HG03558 (cell line): Measurements from ENCODE around the gene RIN1.
"Not testable (repeated sequence)": the region's sequence is repeated elsewhere in the genome, so short reads cannot be mapped to it uniquely, and the experiment has no call there.

Source experiments
- ATAC-seq: cut with Tn5 transposase; IDR thresholded peaks from one replicate; pipeline ENCODE4 v1.9.1; 2021; ENCODE audit warnings: moderate number of reproducible peaks; ENCODE audit not compliant: unreplicated experiment; ENCODE audit errors: extremely low read depth

RIN1 gene

DNA sequence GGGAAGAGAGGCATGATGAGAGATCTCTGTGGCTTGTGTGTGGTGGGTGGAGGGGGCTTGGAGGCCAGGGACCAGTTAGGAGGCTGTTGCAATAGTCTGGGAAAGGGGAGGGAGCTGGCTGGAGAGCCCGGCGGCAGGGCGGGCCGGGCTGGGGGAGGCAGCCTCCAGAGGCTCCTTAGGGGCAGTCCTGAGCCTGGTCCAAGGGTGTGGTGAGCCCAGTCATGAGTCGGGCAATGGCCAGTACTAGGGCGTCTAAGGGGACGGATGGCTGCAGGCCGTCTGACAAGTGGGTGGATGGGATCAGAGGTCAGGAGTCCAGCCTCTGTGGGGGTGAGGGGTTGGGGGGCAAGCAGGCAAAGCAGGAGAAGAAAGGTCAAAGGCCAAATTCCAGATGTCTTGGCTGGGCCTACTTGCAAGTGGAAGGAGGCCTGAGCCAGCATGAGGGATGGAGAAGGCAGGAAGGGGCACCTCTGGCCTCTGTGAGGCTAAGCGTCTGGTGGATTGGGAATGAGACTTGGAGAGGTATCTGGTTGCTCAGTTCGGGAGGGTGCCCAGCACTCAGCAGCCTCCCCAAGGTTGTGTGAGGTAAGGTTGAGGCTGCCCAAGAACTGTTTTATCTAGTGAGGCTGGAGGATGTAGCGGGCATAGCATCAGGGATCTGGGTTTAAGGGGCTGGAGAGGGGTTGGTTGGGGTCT is 13.4 kb downstream of the RIN1 start:
- ATAC-seq: no peak

DNA sequence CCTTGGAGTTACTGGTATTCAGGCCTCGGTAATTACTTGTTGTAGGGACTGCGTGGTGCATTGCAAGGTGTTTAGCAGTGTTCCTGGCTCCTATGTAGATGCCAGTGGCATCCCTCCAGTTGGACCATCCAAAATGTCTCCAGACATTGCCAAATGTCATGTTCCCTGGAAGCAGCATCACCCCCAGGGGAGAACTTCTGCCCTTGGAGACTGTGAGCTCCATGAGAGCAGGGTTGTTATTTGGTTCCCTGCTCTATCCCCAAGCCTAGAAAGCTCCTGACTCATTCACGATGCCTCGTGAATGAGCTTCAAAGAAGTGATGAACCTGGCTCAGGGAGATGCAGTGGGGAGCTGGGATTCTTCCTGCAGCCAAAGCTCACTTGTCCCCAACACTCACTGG is 14.6 kb downstream of the RIN1 start:
- ATAC-seq: no peak

DNA sequence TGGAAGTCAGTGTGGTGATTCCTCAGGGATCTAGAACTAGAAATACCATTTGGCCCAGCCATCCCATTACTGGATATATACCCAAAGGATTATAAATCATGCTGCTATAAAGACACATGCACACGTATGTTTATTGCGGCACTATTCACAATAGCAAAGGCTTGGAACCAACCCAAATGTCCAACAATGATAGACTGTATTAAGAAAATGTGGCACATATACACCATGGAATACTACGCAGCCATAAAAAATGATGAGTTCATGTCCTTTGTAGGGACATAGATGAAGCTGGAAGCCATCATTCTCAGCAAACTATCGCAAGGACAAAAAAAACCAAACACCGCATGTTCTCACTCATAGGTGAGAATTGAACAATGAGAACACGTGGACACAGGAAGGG is 15.5 kb downstream of the RIN1 start:
- ATAC-seq: not testable (repeated sequence)

DNA sequence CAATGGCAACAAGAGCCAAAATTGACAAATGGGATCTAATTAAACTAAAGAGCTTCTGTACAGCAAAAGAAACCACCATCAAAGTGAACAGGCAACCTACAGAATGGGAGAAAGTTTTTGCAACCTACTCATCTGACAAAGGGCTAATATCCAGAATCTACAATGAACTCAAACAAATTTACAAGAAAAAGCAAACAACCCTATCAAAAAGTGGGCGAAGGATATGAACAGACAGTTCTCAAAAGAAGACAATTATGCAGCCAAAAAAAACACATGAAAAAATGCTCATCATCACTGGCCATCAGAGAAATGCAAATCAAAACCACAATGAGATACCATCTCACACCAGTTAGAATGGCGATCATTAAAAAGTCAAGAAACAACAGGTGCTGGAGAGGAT is 15.9 kb downstream of the RIN1 start:
- ATAC-seq: not testable (repeated sequence)

DNA sequence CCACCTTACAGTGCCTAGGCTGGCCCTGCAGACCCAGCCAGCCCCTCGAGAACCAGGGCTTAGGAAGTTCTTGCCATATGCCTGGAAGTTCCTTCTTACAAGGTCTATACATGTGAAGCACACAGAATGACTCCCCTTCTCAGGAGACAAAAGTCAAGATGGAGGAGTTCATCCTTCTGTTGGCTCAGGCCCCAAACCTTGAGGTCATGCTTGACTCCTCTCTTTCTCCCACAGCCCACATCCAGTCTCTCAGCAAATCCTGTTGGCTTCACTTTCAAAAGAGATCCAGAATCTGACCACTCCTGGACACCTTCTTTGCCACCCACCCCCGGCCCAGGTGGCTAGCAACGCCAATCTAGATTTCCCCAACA is 17.6 kb downstream of the RIN1 start:
- no peak for ATAC-seq

DNA sequence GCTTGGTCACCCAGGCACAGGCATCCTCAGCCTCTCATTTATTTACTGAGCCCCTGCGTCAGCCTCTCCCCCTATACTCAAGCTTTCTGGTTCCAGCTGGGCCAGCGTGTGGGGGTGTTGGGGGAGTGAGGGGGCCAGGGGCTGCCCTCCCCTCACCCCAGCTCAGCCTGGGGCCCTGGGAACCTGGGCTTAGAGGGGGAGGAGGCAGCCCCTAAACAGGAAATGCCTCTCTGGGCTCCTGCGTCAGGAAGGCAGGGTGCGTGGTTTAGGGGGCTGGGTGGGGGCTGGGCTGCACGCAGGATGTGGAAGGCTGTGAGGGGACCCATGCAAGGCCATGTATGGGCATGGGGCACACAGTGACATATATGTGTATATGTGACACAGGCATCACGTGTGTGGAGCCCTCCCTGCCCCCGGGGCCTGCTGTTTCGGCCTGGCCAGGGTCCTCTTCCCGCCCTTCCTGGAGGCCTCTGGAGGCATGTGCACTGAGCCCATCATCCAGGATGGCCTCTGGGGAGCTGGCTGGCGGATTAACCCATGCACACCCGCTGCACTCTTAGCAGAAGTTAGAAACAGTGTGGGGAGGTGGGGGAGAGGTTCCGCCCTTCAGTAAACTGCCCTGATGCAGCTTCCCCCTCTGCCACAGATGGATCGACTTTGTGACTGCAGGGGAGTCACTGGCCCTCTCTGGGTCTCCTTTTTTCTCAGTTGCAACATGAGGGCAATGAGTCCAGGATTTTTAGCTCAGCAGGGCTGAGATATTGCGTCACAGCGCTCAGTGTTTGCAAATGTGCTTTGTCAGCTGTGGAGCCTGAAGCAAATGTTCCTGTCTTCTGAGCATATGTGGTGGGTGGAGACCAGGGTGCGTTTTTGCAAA is 18.3 kb downstream of the RIN1 start:
- no peak for ATAC-seq

DNA sequence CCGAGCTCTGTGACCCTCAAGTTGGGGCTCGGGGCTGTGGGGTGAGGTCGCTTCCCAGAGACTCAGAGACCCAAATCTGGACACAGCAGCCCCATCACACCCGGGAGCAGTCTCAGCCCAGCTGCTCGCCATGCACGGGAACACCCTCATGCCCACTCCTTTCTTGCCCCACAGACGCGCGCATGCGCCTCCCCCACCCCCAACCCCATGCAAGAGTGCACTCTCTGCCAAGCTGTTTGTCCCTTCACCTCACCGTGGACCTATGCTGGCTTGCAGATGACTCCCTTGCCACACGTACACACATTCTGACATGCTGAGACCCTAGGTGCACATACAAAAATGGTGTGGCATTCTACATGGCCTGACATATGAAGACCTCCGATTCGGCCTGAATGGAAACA is 18.9 kb downstream of the RIN1 start:
- ATAC-seq: no peak

DNA sequence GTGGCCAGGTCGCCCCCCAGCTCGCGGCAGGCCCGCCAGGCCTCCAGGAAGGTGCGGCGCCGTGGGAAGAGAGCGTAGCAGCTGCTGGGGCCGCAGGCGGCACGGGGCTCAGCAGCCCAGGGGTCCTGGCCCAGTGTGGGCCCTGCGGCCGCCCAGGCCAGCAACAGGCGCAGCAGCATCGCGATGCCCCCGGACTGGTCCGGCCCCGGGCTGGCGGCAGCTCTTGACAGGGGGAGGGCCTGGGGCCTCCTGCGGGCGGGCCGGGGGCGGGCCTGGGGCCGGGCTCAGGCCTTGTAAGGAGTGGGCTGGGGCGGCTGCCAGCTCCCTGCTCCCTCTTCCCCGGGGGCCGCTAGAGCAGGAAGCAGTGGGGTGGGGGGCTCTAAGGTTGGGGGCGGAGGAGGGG is 19.4 kb downstream of the RIN1 start, which contains the start of gene CD248:
CD248 (minus strand) TSS at position 196 of the 403 bp plus-strand sequence; CDS start at position 179, 17 bp downstream.
- ATAC-seq: no peak

DNA sequence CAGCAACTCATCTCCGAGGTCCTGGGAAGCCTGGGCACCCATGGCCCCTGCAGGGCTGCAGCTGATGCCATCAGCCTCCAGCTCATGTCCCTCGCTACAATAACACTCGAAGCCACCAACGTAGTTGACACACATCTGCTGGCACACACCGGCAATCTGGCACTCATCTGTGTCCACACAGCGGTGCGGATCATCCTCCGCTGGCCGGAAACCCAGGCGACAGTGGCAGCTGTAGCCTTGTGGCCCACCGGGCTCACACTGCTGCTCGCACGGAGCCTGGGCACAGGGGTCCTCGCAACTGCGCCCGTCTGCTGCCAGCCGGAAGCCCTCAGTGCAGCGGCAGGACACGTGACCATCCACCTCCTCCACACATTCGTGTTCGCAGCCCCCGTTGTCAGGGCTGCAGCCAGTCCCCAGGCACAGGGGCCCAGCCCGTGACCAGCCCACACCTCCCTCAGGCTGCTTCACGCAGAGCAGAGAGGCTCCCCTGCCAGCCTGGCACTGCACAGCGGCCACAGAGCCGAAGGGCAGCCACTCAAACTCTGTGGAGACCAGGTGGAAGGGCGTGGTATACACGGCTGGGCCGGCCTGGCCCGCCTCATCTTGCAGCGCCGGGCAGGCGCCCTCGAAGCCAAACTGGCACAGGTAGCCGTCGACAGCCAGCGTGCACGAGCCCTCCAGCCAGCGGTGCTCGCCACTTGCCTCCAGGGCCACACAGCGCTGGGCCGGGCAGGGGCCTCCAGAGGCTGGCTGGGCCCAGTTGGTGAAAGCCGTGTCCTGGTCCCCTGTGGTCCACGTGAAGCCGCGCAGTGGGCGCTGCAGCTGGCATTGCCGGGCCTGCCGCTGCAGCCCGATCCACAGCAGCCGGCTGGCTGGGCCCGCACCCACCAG is 20.1 kb downstream of the RIN1 start:
- no peak for ATAC-seq

DNA sequence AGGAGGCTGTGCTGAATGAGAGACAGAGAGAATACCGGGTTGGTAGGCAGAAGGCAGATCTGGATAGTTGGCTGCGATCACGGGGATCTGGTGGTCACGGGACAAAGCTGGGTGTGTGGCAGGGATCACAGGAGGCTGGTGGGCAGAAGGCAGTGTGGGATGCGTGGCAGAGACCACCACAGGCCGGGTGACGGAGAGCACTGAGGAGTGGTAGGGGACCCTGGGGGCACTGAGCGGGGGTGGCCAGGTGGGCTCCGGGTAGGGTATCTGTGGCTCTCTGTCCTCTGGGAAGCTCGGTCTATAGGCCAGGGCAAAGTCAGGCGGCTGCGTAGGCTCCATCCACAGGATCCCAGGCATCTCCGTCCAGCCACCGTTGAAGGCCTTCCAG is 20.7 kb downstream of the RIN1 start:
- no peak for ATAC-seq

DNA sequence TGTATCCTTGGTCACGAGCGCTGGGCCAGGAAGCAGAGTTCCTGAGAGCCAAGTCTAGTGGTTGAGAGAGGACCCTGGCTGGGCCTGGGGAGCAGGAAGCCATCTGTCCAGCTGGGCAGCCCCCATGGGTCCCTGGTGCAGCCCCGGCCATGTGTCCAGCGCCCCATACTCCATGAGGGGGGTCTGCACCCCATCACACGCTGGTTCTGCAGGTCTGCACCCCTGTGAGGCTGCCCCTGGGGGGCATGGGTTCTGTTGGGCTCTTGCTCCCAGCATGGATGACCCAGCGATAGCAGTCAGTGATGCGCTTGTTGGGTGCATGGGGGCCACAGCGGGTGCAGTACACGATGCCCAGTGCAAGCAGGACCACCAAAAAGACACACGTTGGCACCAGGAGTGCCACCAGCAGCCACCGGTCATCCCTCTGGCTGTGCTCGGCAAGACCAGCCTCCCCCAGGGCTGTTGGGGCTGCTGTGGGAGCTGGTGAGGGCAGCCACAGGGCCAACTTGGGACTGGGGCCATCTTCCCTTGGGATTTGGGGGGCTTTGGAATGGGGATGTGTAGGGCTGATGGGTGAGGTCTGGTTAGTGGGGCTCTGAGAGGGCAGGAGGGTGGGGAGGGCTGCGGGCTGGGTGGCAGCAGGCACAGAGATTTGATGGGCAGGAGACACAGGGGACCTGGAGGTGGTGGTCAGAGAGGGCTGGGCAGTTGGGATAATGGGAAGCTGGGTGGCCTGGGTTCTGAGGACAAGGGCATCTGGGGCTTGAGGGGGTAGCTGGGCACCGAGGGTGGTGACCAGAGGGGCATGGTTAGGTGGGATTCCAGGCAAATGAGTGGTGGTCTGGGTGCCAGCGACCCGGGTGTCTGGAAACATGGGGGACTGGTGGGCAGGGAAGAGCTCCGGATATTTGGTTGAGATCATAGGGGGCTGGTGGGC is 21.4 kb downstream of the RIN1 start:
- ATAC-seq: no peak

DNA sequence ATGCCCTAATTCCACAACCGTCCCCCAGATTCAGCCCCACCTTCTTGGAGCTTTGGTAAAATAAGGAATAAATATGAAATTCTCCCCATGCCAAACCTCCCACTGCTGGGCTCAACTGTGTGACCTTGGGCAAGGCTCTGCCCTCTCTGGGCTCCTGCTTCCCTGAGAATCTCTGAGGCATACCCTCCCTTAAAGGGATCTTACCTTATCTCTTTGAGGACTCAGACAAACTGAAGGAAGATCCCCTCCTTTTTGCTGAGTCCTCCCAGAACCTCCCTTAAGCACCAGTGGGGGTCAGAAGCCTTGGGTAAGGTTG is 22.1 kb downstream of the RIN1 start:
- no peak for ATAC-seq

DNA sequence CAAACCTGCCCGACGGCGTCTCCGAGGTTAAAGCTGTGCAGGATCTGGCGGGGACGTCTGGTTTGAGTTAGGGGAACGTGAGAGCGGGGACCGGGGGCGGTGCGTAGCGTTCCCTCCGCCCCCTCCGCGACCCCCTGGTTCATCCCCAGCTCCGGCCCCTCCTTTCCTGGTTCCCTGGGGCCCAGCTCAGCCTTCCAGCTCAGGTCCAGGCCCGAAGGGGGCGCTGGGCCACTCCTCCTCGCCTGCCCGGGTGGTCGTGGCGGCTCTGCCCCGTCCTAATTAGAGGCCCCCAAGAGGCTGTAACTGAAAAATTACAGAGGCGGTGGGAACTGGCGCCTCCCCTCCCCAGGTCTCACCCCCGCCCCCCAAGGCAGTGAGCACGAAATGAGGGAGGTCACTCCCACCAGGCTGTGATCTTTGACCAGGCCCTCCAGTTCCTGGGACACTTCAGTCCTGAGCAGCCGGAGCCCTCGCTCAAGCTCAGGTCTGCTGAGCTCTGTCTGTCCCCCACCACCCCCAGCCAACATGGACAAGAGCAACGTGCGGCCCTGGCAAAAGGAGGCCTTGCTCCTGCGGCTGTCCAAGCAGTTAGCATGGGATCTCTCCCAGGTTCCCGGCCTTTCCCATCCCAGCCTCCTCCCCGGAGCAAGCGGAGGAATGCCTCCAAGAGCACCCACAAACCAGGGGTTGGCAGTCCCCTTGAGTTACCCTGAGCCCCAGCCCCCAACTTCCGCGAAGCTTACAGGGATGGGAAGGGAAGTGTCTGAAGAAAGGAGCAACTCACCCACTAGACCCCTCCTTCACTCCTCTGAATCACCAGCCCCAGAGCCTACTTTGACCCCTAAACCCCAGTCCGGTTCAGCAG is 22.7 kb downstream of the RIN1 start:
- no peak for ATAC-seq

DNA sequence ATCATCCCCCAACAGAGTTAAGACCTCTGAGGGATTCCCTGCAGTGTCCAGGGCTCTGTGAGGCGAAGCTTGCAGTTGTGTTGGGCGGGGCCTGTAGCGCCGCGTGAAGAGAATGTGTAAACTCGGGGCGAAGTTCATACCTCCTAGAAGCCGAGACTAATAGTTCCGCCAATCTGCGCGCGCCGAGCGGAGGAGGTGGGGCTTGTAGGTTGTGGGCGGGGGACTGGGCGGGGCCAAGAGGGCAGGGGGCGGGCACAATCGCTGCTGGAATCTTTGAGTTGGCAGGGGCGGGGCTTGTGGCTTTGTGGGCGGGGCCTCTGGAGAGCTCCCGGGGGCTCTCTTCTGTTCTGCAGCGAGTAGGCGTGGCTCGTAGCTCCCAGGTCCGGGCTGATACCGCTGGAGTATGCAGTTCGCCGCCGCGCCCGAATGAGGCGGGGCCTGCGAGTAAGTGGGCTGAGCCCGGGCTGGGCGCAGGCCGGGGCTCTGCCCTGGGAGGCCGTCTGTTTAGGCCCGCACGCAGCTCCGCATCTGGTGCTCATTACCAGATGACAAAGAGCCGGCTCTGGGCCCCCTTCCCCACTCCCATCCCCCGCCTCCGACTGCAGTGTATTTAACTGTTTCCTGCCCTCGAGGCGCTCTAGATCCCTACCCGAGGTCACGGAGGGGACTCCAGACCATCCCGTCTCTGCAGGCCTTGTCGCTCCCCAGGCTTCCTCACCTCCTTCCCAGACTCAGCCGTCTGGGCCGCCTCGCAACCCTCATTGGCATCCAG is 23.5 kb downstream of the RIN1 start:
- peak; percentile 37 for ATAC-seq

DNA sequence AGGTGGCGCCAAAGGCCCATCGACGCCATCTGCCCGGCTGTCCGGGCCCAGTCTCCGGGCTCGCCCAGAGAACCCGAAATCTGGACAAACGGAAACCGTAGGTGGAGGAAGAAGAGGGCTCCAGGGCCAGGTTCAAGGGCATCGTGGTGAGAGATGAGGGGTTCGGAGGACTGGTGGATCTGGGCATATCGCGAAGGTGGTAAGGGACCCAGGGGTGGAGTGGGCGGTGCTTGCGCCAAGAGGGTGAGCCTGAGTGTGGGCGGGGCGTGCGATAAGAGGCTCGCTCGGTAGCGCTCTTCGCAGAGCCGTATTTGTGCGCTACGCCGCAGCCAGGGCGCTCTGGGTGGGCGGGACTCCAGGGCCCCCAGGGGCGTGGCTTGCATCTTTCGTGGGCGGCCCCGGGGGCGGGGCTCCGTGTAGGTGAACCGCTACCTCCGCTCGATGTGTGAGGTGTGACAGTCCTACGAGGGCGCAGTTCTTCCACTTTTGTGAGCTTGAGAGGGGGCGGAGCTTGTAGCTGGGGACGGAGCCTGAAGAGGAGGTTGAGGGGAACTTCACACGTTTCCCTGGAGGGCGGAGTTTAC is 24.2 kb downstream of the RIN1 start:
- peak; percentile 35 for ATAC-seq

DNA sequence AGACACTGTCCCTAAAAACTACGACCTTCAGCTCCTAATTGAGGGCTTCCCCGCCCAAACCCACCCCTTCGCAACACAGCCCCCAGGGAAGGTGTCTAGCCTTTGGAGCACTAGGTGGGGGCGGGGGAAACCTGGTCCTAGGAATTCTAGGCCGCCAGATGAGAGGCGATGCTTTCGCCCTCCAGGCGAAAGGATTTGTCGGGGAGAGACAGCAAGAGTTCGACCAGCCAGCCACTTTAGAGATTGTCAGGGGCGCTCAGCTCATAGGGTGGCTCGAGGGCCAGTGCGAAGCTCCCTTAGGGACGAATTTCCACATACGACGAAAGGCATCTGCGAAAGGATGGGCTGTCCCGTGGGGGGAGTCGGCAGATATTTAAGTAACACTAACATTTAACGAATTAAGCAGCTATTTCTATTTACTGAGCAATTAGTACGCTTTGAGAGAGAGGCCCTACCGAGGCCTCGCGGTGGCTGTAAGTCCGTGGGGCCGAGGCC is 24.7 kb downstream of the RIN1 start:
- no peak for ATAC-seq

DNA sequence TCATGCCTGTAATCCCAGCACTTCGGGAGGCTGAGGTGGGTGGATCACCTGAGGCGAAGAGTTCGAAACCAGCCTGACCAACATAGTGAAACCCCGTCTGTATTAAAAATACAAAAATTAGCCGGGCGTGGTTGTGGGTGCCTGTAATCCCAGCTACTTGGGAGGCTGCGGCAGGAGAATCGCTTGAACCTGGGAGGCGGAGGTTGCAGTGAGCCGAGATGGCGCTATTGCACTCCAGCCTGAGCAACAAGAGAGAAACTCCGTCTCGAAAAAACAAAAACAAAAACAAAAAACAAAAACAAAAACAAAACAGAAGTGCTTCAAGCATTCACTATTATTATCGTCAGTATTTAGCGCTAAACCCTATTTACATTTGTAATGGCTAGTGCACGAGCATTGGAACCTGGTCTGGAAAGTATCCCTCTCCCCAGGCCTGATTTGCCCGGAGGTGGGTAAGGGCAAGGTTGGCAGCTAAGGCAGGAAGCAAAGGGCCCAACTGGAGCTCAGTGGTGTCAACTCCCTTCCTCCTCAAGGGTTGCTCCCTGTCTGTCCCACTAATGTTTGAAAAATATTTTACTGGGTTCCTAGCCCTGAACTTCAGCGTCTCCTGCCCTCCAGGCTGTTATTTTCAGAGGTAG is 25.3 kb downstream of the RIN1 start:
- not testable (repeated sequence) for ATAC-seq
